SU-DHL-6 (cell line): Measurements from ENCODE around the gene GPC2.
"Not testable (repeated sequence)": the region's sequence is repeated elsewhere in the genome, so short reads cannot be mapped to it uniquely, and the experiment has no call there.

Source experiments
- H2AFZ ChIP-seq: fragments of 200-600 bp; sonication (generic); 2 replicates; pipeline ENCODE4 v1.6.1; 2014; ENCODE audit warnings: low read depth, mild to moderate bottlenecking, moderate library complexity, mixed read lengths, antibody characterized with exemption, low read length; ENCODE audit not compliant: severe bottlenecking
- H3F3A ChIP-seq: fragments of 200-600 bp; shearing (Covaris generic); 2 replicates; pipeline ENCODE4 v1.6.0; 2016; ENCODE audit warnings: antibody characterized with exemption, mild to moderate bottlenecking; ENCODE audit not compliant: insufficient read depth
- H3K27ac ChIP-seq: fragments of 200-600 bp; sonication (generic); 2 replicates; pipeline ENCODE4 v1.5.1; 2016; ENCODE audit warnings: low read depth, mild to moderate bottlenecking, low read length, moderate library complexity, mixed read lengths
- H3K27me3 ChIP-seq: fragments of 200-600 bp; sonication (generic), shearing (Covaris generic); 2 replicates; pipeline ENCODE4 v1.6.0; 2014; ENCODE audit warnings: mild to moderate bottlenecking, low read length
- H3K36me3 ChIP-seq: fragments of 200-600 bp; sonication (generic); 2 replicates; pipeline ENCODE4 v1.6.1; 2014; ENCODE audit warnings: mild to moderate bottlenecking, low read length, mixed read lengths
- H3K4me2 ChIP-seq: fragments of 300-600, 200-600 bp; shearing (Covaris generic), sonication (generic); 2 replicates; pipeline ENCODE4 v1.6.0; 2014; ENCODE audit warnings: low read length, low read depth, mild to moderate bottlenecking; ENCODE audit not compliant: poor library complexity, severe bottlenecking
- H3K4me3 ChIP-seq: fragments of 200-600 bp; sonication (generic); 2 replicates; pipeline ENCODE4 v1.5.1; 2014; ENCODE audit warnings: antibody characterized with exemption, low read length, mild to moderate bottlenecking, mixed read lengths; ENCODE audit not compliant: insufficient read depth, poor library complexity, severe bottlenecking
- H3K79me2 ChIP-seq: fragments of 200-600 bp; sonication (generic); 2 replicates; pipeline ENCODE4 v1.6.1; 2014; ENCODE audit warnings: mild to moderate bottlenecking, low read length, moderate library complexity; ENCODE audit not compliant: insufficient read depth
- H3K9ac ChIP-seq: fragments of 200-600 bp; sonication (generic); 2 replicates; pipeline ENCODE4 v1.7.0; 2014; ENCODE audit warnings: mild to moderate bottlenecking, low read length
- H3K9me2 ChIP-seq: fragments of 200-600 bp; sonication (generic); replicated peaks from 2 replicates; pipeline ENCODE4 v1.6.1; 2014; ENCODE audit warnings: low read length; ENCODE audit not compliant: insufficient read depth
- H3K9me3 ChIP-seq: fragments of 200-600 bp; sonication (generic); 2 replicates; pipeline ENCODE4 v1.6.1; 2014; ENCODE audit warnings: low read length, mixed read lengths; ENCODE audit not compliant: insufficient read depth
- H4K20me1 ChIP-seq: fragments of 200-600 bp; sonication (generic); 2 replicates; pipeline ENCODE4 v1.6.1; 2014; ENCODE audit warnings: low read depth, mild to moderate bottlenecking, antibody characterized with exemption, low read length, moderate library complexity, mixed read lengths
- CTCF ChIP-seq: fragments of 200-600 bp; sonication (generic); IDR thresholded peaks from one replicate; pipeline ENCODE4 v1.5.1; 2017; ENCODE audit warnings: antibody characterized with exemption, mild to moderate bottlenecking, low read length, moderate library complexity; ENCODE audit not compliant: insufficient read depth, poor library complexity, severe bottlenecking
- EZH2phosphoT487 ChIP-seq: fragments of 200-600 bp; sonication (generic), shearing (Covaris generic); conservative IDR thresholded peaks from 2 replicates; pipeline ENCODE4 v1.6.1; 2018; ENCODE audit warnings: mild to moderate bottlenecking, antibody characterized with exemption, low read length, moderate library complexity, mixed read lengths

GPC2 gene

GRCh38 chr7:100220586-100221230 lies 43.5 kb upstream of the GPC2 start:
- peak overlapping the region; percentile 95 for H3K27ac ChIP-seq
- H2AFZ ChIP-seq: no peak overlapping the region
- H3K36me3 ChIP-seq: 0 out of 2 replicates have a peak, but pooled peaks cover 2% of the 10 kb centered on the region
- peak overlapping the region; percentile 93 for H3K9ac ChIP-seq
- no peak for TF ChIP-seq CTCF
- no peak for TF ChIP-seq EZH2phosphoT487
- no peaks in the 10 kb centered on the region for H3K27me3 ChIP-seq
- H3K79me2 ChIP-seq: peaks cover 29% of the 10 kb centered on the region
- H3K9me2 ChIP-seq: no peaks in the 10 kb centered on the region
- peak overlapping the region; percentile 58 for H3K4me3 ChIP-seq
- no peaks in the 10 kb centered on the region for H3K9me3 ChIP-seq
- H4K20me1 ChIP-seq: no peaks in the 10 kb centered on the region
- H3F3A ChIP-seq: peaks cover 53% of the 10 kb centered on the region
- H3K4me2 ChIP-seq: peak overlapping the region; percentile 86

- H3K36me3 ChIP-seq, H2AFZ ChIP-seq, H3K9me3 ChIP-seq, H3K9me2 ChIP-seq, H4K20me1 ChIP-seq, H3K27me3 ChIP-seq: not testable (repeated sequence)
- Histone ChIP-seq H3K9ac (peak within 1 kb of the TSS; percentile 93), H3F3A (peaks cover 51% of the 10 kb centered on the region), H3K4me3 (peak within 1 kb of the TSS; percentile 58), H3K27ac (peak within 1 kb of the TSS; percentile 95), H3K79me2 (peaks cover 29% of the 10 kb centered on the region), H3K4me2 (peak within 1 kb of the TSS; percentile 86)
These were observed 42.8 kb upstream of the GPC2 start, which contains the start of gene PVRIG for GRCh38 chr7:100219801-100220585. PVRIG (plus strand) TSS chr7:100219949; CDS start chr7:100219971, 22 bp downstream.

GRCh38 chr7:100219271-100219737 lies 42.1 kb upstream of the GPC2 start:
- Histone ChIP-seq H2AFZ (no peak overlapping the region), H3F3A (peaks cover 49% of the 10 kb centered on the region), H3K4me3 (peak overlapping the region; percentile 45), H4K20me1 (no peaks in the 10 kb centered on the region), H3K27me3 (no peaks in the 10 kb centered on the region), H3K27ac (peak overlapping the region; percentile 95), H3K9ac (peak overlapping the region; percentile 93), H3K9me2 (no peaks in the 10 kb centered on the region), H3K4me2 (peak overlapping the region; percentile 86), H3K36me3 (0 out of 2 replicates have a peak, but pooled peaks cover 2% of the 10 kb centered on the region), H3K9me3 (no peaks in the 10 kb centered on the region), H3K79me2 (peaks cover 29% of the 10 kb centered on the region)
- no peak for TF ChIP-seq EZH2phosphoT487
- no peak for TF ChIP-seq CTCF
